SK-N-SH (cell line): ENCODE results near the gene LMAN1L.

Experiments
- EP300 ChIP-seq, 2 experiments: IDR thresholded peaks; 2 replicates each; pipeline versions ENCODE4 v1.4.0 to v1.6.1; 2012; ENCODE audit warnings: borderline replicate concordance in 1 of 2, low read depth in 1 of 2, low read length in 1 of 2
- FOXM1 ChIP-seq: IDR thresholded peaks from 2 replicates; pipeline ENCODE4 v1.4.0; 2012; ENCODE audit warnings: low read depth, mild to moderate bottlenecking
- POLR2AphosphoS5 ChIP-seq: IDR thresholded peaks from 2 replicates; pipeline ENCODE4 v1.6.1; 2012; ENCODE audit warnings: low read depth, low read length
- RFX5 ChIP-seq: IDR thresholded peaks from 2 replicates; pipeline ENCODE4 v1.6.1; 2012; ENCODE audit warnings: mild to moderate bottlenecking, improper control_type of control experiment, low read length
- TAF1 ChIP-seq: IDR thresholded peaks from 2 replicates; pipeline ENCODE4 v1.6.1; 2012; ENCODE audit warnings: low read depth, mild to moderate bottlenecking, low read length, moderate library complexity, borderline replicate concordance
- TF ChIP-seq, protein P1 (sequence below): fragments of 200-600 bp; sonication (generic); IDR thresholded peaks from 2 replicates; pipeline ENCODE4 v1.6.1; 2017; ENCODE audit warnings: antibody characterized with exemption, mild to moderate bottlenecking, moderate library complexity
- TF ChIP-seq, protein P2 (sequence below): IDR thresholded peaks from 2 replicates; pipeline ENCODE4 v1.4.0; 2012; ENCODE audit warnings: low read depth

DNA sequence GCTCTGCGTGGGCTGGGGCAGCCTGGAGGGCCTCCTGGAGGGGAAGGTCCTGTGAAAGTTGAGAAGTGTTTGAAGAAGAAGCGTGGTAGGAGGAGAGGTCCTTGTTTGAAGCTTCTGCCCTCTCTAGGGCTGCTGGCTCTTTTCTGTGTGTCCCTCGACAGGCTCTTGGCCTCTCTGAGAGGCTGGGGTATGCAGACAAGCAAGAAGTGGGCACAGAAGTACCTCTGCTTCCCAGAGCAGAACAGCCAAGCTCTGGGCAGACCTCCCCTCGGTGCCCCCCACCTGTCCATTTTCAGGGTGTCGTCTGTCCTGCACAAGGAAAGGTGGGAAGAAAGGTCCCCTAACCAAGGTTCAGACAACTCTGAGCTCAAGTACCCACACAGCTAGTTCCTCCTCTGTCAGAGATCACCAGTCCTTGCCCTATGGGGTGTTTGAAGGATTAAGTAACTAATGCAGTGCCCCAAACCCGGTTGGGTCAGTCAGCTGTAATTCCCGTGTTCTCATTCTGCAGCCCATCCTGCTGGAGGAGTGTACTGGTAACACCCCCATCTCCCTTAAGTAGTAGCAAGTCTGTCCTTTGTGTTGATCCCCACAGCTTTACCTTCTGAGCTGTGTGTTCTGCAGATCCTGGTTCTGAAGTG lies 24.5 kb upstream of the LMAN1L start:
- TF ChIP-seq, protein P1, sequence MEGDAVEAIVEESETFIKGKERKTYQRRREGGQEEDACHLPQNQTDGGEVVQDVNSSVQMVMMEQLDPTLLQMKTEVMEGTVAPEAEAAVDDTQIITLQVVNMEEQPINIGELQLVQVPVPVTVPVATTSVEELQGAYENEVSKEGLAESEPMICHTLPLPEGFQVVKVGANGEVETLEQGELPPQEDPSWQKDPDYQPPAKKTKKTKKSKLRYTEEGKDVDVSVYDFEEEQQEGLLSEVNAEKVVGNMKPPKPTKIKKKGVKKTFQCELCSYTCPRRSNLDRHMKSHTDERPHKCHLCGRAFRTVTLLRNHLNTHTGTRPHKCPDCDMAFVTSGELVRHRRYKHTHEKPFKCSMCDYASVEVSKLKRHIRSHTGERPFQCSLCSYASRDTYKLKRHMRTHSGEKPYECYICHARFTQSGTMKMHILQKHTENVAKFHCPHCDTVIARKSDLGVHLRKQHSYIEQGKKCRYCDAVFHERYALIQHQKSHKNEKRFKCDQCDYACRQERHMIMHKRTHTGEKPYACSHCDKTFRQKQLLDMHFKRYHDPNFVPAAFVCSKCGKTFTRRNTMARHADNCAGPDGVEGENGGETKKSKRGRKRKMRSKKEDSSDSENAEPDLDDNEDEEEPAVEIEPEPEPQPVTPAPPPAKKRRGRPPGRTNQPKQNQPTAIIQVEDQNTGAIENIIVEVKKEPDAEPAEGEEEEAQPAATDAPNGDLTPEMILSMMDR, result no peak
- TF ChIP-seq TAF1, result no peak
- TF ChIP-seq, protein P2, sequence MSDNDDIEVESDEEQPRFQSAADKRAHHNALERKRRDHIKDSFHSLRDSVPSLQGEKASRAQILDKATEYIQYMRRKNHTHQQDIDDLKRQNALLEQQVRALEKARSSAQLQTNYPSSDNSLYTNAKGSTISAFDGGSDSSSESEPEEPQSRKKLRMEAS, result no peak
- TF ChIP-seq FOXM1, result no peak
- TF ChIP-seq EP300 (IDR thresholded peaks at IDR 0.05; ENCODE audit: borderline replicate concordance in 1 of 2, low read depth in 1 of 2, low read length in 1 of 2), result no peak
- TF ChIP-seq RFX5, result no peak
- no peak for TF ChIP-seq POLR2AphosphoS5
